GM19463 (cell line): ENCODE results near the gene ADGRE3.

Source experiments
- ATAC-seq: cut with Tn5 transposase; IDR thresholded peaks from one replicate; pipeline ENCODE4 v1.9.1; 2021; ENCODE audit warnings: mild to moderate bottlenecking, moderate library complexity; ENCODE audit not compliant: unreplicated experiment

The ADGRE3 gene, protein sequence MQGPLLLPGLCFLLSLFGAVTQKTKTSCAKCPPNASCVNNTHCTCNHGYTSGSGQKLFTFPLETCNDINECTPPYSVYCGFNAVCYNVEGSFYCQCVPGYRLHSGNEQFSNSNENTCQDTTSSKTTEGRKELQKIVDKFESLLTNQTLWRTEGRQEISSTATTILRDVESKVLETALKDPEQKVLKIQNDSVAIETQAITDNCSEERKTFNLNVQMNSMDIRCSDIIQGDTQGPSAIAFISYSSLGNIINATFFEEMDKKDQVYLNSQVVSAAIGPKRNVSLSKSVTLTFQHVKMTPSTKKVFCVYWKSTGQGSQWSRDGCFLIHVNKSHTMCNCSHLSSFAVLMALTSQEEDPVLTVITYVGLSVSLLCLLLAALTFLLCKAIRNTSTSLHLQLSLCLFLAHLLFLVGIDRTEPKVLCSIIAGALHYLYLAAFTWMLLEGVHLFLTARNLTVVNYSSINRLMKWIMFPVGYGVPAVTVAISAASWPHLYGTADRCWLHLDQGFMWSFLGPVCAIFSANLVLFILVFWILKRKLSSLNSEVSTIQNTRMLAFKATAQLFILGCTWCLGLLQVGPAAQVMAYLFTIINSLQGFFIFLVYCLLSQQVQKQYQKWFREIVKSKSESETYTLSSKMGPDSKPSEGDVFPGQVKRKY

DNA sequence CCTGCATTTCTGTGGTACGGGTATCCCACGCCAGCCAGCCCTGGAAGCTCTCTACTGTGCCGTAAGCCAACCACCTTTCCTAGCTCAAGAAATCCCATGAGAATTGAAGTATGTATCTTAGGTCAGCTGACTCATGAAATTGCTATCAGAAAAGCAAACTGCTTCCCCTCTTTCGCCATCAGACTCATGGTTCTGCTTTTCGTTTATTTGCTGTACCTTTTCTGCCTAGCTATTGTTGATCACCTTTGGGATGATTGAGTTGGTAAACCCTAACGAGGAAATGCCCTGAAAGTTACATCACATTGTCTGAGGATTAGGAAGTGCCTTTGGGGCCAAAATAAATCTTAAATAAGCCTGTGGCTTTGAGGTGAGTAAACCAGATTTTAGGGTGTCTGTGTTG, at the start of gene ADGRE3:
Gene ADGRE3, minus strand, starts transcription at position 81 of the 400 bp plus-strand sequence. Its CDS starts 74 bp downstream, at position 7.
- ATAC-seq = no peak

DNA sequence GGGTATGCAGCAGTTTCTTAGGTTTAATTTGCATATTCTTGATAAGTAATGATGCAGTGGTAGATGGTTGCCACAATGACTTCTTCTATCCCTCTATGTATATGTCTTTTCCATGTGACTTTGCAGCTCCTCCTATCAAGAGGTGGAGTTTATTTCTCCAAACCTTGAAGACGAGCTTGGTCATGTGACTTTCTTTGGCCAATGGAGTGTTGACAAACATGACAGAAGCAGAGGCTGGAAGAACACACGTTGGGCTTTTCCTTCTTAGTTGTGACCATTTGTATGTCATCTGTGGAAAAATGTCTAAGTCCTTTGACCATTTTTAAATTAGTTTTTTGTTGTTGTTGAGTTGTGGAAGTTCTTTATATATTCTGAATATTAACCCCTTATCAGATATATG, 47.5 kb upstream of the ADGRE3 start:
- ATAC-seq = no peak

DNA sequence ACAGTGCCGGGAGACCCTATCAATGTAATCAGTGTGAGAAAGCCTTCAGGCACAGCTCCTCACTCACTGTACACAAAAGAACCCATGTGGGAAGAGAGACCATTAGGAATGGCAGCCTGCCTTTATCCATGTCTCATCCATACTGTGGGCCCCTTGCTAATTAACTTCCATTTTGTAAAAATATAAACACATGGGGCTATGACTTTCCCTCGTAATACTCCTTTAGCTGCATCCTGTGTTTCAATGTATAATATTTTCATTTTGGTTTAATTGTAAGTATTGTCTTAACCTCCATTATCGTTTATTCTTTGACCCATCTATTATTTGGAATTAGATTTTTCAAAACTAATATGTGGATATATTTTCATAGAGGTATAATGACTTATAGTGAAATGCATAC, 44.5 kb upstream of the ADGRE3 start:
- ATAC-seq = no peak

DNA sequence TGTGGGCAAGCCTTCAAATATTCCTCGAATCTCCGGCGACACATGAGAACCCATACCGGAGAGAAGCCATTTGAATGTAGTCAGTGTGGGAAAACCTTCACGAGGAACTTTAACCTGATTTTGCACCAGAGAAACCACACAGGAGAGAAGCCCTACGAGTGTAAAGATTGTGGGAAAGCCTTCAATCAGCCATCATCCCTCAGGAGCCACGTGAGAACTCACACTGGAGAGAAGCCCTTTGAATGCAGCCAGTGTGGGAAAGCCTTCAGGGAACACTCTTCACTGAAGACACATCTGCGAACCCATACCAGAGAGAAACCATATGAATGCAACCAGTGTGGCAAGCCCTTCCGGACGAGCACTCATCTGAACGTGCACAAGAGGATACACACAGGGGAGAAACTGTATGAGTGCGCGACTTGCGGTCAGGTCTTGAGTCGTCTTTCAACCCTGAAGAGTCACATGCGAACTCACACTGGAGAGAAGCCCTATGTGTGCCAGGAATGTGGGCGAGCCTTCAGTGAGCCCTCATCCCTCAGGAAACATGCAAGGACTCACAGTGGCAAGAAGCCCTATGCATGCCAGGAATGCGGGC, 44.0 kb upstream of the ADGRE3 start:
- ATAC-seq = no peak

DNA sequence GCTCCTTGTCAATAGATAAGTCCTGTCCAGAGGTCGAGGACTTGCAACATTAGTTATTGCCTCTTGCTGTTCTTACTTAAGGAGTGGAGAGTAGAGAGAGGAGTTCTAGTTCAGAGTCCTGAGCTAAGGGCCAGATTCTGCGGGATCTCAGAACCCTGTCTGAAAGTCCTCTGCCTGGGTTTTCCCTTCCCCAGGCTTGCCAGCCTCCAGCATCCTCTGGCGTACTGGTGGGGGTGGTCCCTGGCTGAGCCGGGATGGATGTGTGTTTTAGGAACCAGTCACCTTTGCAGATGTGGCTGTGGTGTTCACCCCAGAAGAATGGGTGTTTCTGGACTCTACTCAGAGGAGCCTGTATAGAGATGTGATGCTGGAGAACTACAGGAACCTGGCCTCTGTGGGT, 41.2 kb upstream of the ADGRE3 start:
- no peak for ATAC-seq

DNA sequence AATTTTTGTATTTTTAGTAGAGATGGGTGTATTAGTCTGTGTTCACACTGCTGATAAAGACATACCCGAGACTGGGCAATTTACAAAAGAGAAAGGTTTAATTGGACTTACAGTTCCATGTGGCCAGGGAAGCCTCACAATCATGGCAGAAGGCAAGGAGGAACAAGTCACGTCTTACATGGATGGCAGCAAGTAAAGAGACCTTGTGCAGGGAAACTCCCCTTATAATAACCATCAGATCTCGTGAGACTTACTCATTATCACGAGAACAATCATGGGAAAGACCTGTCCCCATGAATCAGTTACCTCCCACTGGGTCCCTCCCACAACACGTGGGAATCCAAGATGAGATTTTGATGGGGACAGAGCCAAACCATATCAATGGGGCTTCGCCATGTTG, 29.8 kb upstream of the ADGRE3 start:
- ATAC-seq = no peak

DNA sequence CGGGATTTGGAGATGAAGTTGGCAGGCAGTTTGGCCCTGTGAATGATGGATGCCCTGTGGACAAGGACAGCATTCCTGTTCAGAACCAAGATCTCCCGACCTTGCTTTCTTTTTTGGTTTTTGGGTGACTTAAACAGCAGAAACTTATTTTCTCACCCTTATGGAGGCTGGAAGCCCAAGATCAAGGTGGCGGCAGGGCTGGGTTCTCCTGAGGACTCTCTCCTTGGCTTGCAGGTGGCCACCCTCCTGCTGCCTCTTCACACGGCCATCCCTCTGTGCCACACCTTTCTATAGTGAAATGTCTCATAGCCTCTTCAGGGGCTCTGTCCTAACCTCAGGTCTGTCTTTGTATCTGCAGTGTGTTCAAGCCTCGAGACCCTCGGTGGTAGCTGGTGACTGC, 29.2 kb upstream of the ADGRE3 start:
- no peak for ATAC-seq

DNA sequence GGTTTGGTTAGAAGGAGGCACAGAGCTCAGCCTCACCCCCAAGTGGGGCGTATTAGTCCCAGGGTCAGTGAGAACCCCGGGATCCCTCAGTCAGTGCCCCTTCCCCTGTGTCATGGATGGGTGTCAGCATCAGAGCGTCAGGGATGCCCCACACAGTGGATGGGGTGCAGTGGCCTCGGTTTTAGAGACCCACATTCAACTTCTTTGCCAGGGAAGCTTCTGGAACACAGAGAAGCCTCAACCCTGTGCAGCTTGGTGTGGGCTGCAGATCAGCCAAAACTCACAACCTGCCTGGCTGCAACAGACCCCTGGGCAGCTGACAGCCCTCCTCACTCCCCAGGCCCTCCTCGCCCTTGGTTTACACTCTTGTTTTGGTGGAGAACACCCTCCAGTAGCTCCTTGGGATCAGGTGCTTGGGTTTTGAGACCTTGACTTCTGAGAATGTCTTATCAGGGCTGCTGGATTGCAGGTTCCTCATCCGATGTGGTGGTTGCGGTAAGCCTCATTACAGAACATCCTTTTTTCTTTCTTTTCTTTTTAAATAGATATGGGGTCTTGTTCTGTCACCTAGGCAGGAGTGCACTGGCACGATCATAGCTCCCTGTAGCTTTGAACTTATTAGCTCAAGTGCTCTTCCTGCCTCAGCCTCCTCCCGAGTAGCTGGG, 26.2 kb upstream of the ADGRE3 start:
- no peak for ATAC-seq

DNA sequence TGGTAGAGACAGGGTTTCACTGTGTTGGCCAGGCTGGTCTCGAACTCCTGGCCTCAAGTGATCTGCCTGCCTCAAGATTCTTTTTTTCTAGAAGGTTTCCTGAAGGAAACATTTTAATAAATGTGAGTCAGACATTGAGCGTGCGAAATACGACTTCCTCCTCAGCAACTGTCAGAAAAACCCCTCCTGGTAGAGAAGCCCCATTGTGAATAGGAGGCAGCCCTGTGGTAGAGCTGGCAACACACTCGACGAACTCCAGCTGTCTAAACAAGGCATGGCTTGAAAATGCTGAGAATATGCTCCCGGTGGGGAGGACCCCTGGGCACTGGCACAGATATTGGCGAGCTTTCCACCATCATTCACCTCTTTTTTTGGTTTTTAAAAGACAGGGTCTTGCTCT, 25.0 kb upstream of the ADGRE3 start:
- ATAC-seq = no peak

DNA sequence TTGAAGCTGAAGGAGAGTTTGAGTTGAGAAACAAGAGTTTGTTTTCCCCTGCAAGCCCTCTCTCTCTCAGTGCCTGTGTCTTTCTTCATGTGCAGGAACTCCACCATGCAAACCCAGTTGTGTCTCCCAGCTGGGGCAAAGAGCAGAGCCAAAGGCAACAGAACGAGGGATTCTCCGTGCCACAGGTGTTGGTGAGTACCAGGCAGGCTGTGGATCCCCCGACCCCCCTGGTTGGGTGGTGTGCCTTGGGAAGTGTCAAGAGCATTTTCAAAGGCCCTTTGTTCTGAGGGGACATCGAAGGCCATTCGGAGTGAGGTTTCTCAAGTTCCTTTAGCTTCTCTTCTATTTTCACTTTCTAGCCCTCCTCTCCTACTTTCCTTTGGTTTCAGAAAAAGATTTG, 20.8 kb upstream of the ADGRE3 start:
- ATAC-seq = no peak

DNA sequence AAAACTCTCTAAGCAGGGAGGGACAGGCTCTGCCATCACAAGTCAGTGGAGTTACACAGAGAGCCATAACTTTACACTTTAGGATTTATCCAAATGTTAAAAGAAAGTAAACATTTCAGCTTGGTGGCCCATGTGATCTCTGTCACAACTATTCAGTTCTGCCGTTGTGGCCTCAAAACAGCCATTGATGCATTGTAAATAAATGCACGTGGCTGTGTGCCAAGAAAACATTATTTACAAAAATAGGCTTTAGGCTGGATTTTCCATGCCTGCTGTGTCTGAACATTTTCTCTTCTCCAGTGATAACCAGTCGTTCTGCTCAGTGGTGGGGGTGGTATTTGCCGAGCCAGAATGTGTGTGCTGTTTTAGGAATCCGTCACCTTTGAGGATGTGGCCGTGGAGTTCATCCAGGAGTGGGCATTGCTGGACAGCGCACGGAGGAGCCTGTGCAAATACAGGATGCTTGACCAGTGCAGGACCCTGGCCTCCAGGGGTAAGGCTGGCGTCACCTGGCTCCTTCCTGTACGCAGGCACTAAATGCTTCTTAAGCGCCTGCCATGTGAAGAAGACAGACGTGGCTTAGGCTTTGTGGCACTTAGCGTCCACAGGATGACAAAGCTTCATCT, 20.1 kb upstream of the ADGRE3 start:
- no peak for ATAC-seq

DNA sequence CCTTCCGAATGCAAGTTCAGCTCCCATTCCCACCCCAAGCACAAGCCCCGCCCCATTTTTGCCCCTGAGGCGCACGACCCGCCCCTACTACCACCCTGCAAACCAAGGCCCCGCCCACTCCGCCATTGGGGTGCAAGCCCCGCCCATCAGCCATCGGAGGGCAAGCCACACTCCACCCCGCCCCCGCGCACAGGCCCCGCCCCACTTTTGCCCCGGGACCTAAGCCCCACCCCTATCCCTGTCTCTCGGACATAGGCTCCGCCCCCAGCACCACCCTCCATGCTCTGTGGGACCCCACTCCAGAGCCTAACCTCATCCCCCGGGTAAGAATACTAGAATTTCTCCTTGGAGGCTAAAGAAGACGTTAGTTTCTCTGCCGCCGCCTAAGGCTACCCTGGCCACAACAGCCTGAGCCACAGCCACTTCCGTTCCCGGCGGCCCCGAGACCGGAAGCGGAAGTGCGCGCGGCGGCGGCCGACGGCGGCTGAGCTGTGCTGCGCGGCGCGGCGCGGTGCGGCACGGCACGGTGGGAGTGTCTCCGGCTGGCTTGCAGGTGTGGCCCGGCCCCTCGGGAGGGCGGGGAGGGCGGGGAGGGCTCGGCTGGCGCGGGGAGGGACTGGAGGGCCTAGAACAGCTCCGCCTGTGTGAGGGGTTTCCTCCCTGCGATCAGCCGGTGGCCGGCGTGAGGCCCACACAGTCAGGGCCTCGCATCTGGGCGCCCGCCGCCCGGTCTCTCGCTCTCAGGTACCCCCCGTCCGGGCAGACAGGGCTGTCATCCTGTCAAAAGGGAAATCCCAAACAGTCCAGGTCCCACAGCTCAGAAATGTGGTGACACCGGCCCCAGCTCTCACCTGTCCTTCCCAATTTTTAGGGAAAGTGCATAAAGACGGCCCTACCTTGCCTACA, 15.2 kb upstream of the ADGRE3 start, which contains the start of gene ZNF333:
Gene ZNF333, plus strand, starts transcription at position 451 of the 906 bp plus-strand sequence. CDS start 3,444 bp downstream, outside the sequence.
- peak; percentile 96 for ATAC-seq

DNA sequence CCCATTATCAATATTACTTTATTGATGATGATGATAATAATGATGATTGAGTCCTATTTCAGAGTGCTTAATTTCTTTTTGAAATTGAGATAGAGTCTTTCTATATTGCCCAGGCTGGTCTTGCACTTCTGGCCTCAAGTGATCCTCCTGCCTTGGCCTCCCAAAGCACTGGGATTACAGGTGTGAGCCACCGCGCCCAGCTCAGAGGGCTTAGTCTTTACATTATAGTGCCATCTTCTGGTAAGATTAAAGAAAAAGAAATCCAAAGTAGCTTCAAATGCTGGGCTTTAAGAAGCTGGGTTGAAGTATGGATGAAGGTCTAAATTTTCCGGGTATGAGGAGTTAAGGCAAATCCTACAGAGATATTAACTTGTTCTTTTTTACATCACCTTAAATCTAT, 11.8 kb upstream of the ADGRE3 start:
- no peak for ATAC-seq

DNA sequence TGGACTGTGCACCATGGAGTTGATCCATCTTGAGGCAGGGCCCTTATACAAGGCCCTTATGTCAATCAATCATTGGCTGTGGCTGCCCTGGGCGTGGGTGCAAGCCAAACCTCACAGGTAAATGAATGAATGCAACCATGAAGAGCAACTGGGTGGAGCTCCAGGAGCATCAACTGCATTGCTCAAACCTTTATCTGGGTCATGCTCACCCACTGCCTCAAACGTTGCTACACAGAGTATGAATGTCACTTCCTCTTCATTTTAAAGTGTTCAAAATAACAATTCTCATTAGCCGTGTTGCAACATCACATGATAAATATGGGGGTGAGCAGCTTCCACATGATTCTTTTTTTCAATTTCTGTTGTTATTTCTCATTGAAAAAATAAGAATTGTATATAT, 8.8 kb upstream of the ADGRE3 start:
- ATAC-seq = no peak

DNA sequence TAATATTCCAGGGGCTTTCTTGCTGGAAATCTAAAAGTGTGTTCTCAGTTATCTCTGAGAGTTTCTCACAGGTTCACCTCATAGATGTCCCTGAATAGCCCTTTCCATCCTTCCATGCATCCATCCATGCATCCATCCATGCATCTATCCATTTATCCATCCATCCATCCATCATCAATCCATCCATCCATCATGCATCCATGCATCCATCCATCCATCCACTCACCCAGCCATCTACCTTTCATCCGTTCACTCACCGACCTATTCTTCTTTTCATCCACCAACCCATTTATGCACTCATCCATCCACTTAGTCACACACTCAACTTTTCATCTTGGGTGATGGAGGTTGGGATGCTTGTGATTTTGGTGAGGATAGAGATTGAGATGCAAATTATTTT, 7.4 kb upstream of the ADGRE3 start:
- no peak for ATAC-seq

DNA sequence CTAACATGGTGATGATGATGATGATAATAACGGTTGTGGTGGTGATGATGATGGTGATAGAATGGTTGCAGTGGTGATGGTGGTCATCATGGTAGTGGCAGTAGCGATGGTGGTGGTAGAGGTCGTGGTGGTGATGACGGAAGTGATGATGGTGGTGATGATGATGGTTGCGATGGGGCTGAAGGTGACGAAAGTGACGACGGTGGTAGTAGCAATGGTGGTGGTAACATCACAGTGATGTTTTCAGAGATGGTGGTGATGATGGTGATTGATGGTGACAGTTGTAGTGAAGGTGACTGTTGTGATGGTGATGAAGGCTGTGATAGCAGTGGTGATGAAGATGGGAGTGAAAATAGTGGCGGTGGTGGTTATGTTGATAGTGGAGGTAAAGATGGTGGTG, 3.6 kb upstream of the ADGRE3 start:
- ATAC-seq = no peak

DNA sequence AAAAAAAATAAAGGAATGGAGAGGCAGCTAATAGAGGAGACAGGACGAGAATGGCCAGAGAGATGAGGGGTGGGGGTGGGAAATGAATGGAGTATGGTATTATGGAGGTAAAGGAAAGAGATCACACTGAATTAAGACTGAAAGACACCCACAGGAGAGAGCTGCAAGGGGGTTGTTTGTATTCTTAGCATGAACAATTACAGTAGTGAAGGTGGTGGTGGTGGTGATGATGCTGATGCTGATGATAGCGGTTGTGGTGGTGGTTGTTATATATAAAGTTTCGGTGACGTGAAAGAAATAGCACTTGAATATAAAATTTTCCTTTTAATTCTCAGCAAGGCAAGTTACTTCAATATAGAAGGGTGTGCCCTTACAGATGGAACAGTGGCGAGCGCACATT, 2.8 kb upstream of the ADGRE3 start:
- no peak for ATAC-seq

DNA sequence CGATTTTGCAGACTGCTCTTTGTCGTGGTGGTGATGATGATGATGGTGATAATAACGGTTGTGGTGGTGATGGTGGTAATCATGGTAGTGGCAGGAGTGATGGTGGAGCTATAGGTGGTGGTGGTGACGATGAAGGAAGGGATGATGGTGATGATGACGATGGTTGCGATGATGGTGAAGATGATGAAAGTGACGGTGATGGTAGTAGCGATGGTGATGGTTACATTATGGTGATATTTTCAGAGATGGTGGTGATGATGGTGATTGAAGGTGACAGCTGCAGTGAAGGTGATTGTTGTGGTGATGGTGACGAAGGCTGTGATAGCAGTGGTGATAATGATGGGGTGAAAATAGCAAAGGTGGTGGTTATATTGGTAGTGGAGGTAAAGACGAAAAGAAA, 2.1 kb upstream of the ADGRE3 start:
- no peak for ATAC-seq

DNA sequence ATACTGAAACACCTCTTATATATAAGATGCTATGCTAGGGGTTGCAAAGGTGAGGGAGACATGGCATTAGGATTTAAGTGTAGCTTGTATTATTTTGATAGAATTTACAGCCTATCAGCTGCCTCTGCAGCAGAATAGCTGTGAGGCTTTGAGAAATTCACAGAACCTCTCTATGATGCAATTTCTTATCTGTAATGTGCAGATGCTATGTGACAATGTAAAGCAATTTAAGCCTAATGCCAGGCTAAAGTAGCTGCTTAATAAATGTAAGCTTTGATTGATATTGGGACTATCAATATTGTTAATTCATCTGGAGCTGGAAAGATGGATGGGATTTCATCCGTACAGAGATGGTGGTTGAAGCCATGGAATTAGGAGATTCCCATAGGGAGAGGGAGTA, 1.6 kb downstream of the ADGRE3 start:
- ATAC-seq = no peak
